Stimulated activated CD8-positive, alpha-beta memory T cell treated with anti-CD3 and anti-CD28 coated beads, Interleukin-15, amount 100 ng/mL, for 4 hours (primary cell): Measurements from ENCODE around the gene PTDSS2.
"Not testable (repeated sequence)": the region's sequence is repeated elsewhere in the genome, so short reads cannot be mapped to it uniquely, and the experiment has no call there.

Experiments used
- DNase-seq, 2 donors: peaks; one replicate each; pipeline ENCODE4 v3.0.0-alpha.2; 2020; ENCODE audit warnings: low read depth in 2 of 2

Gene PTDSS2

DNA sequence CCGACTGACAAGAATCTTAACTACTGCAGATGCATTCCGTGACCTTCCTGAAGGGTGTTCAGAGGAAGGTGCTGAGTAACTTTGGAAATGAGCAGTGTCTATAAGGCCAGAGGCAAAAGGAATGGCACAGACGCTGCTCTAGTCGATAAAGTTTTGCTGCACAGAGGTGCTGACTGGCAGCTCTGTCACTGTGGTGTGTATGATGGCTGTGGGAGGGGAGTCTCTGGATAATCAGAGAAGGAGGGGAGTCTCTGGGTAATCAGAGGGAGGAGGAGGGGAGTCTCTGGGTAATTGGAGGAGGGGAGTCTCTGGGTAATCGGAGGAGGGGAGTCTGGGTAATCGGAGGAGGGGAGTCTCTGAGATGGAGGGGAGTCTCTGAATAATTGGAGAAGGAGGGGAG lies 18.4 kb downstream of the PTDSS2 start:
- no peak for DNase-seq

DNA sequence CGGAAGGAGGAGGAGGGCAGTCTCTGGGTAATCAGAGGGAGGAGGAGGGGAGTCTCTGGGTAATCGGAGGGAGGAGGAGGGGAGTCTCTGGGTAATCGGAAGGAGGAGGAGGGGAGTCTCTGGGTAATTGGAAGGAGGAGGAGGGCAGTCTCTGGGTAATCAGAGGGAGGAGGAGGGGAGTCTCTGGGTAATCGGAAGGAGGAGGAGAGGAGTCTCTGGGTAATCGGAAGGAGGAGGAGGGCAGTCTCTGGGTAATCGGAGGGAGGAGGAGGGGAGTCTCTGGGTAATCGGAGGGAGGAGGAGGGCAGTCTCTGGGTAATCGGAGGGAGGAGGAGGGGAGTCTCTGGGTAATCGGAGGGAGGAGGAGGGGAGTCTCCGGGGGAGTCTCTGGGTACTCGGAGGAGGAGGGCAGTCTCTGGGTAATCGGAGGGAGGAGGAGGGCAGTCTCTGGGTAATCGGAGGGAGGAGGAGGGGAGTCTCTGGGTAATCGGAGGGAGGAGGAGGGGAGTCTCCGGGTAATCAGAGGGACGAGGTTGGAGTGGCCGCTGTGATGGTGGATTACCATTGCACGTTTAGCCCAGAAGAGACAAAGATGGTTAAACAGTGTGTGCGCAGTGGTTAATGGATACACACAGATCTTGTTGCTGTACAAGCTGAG lies 19.1 kb downstream of the PTDSS2 start:
- DNase-seq, result not testable (repeated sequence)

DNA sequence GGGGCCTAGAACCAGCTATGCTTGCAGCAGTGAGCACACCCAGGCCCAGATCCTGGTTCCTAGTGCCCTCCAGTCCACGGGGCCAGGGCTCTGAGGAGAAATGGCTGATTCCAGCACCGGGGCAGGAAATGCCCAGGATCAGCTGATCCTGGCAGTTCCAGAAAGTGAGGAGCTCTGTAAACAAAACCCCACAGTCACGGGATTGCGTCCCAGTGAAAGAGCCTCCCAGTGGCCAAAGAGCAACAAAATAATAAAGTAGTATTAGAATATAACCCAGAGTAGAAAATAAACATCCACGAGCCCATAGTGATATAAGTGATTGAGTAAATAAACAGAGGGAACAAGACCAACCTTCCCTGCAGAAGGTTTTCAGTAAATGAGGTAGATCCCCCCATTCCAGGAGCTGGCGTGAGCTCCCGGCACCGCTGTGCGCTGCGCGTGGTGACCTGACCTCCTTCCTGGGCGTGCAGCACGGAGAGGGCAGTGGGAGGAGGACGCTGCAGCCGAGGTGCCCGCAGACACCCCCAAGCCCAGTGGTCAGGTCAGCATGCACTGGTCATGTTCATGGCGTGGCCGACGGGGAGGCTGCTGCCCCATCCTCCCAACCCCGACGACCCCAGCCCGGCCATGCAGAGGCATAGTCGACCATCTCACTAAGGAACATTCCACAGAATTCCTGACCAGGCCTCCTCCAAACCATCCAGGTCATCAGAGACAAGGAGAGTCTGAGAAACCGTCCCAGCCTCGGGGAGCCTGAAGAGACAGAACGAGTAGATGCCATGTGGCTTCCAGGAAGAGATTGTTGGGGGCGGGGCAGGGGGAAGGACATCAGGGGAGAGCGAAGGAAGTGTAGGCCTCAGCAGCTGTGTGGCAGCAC lies 19.8 kb downstream of the PTDSS2 start:
- DNase-seq, result no peak

DNA sequence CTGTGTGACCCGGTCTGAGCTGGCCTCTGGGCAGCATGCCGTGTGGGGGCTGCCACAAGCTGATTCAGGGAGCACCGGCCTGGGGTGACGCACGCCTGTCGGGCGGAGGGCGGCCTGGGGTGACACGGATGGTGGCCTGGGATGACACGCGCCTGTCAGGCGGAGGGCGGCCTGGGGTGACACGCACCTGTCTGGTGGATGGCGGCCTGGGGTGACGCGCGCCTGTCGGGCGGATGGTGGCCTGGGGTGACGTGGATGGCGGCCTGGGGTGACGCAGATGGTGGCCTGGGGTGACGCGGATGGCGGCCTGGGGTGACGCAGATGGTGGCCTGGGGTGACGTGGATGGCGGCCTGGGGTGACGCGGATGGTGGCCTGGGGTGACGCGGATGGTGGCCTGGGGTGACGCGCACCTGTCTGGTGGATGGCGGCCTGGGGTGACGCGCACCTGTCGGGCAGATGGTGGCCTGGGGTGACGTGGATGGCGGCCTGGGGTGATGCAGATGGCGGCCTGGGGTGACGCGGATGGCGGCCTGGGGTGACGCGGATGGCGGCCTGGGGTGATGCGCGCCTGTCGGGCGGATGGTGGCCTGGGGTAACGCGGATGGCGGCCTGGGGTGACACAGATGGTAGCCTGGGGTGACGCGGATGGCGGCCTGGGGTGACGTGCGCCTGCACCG lies 21.5 kb downstream of the PTDSS2 start:
- no peak for DNase-seq

DNA sequence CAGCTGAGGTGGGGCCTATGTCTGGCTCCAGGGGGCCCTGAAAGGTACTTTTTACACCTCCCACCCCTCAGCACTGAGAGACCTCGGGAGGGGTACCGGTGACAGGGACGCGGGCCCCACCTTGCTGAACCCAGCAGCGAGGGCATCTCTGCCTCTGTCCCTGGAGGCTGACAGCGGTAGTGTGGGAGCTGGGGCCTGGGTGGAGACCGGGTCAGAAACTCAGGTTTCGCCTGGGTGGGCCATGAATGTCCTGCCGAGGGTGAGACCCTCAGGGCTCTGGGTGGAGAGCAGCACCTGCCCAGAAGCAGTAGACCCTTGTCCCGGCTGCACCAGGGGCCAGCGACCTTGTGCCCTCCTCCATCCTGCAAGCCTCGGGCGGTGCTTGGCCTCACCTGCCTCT lies 22.2 kb downstream of the PTDSS2 start:
- no peak for DNase-seq

DNA sequence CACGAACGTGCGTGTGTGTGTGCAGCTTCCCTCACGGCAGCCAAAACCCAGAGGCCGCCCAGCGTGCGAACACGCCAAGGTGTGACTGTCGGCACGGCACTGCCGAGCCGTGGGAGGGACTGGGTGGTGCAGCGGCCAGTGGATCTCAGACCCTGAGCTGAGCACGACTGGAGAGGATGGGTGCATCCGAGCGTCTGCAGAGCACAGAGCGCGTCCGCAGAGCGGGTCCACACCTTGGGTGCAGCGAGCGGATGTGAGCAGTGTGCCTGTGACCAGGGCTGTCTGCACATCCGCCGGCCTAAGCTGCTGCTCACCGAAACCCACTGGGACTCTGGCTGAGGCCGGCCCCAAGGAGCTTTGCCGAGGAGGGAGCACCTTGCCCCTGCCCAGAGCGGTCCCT lies 22.7 kb downstream of the PTDSS2 start:
- DNase-seq, result no peak

DNA sequence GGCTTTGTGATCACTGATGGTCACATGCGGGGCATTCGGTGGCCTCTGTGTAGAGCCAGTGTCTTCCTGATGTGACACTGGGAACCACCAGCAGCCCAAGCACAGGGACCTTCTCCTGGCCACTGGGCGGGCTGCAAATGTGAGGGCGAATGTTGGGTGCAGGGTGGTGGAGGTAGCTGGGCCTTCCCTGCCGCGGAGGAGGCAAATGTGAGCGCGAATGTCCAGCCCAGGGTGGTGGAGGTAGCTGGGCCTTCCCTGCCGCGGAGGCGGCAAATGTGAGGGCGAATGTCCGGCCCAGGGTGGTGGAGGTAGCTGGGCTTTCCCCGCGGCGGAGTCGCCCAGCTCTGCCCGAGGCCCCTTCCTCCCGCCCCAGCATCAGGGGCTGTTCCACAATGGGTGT lies 23.3 kb downstream of the PTDSS2 start:
- no peak for DNase-seq

DNA sequence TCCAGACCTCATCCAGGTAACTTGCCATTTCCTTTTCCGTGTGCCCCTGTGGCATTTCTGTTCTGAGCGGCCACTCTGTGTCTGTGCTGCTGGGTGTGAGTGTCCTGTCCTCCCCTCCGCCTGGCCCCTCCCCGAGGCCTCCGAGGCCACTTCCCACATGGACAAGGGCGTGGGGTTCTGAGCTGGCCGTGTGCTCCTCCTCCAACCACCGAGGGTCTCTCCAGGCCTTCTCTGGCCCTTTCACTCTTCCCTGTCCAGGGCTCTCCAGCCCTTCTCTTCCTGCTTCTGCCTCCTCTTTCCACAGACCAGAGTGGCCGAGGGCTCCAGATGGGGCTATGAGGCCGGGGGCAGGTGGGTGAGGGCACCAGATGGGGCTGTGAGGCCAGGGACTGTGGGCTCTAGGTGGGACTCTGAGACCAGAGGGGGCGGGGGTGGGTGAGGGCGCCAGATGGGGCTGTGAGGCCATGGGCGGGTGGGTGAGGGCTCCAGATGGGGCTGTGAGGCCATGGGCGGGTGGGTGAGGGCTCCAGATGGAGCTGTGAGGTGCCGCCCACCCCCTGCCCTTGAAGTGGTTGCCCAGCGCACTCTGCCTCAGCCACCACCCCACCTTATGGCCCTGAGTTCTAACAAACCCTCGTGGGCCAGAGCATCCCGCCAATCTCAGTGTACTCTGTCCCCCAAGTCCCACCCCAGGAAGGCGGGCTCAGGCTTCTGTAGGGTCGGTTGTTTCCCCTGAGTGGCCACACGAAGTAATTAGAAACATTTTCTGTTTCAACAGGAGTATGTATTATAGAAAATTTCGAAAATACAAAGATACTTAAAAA lies 24.1 kb downstream of the PTDSS2 start:
- DNase-seq, result no peak

DNA sequence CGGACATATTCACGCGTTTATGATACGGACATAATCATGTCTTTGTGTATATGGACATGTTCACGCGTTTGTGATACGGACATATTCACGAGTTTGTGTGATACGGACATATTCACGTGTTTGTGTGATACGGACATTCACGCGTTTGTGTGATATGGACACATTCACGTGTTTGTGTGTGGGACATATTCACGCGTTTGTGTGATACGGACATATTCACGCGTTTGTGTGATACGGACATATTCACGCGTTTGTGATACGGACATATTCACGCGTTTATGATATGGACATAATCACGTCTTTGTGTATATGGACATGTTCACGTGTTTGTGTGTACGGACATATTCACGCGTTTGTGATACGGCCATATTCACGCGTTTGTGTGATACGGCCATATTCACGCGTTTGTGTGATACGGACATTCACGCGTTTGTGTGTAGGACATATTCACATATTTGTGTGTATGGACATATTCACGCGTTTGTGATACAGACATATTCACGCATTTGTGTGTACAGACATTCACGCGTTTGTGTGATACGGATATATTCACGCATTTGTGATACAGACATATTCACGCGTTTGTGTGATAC lies 24.9 kb downstream of the PTDSS2 start:
- DNase-seq, result no peak

DNA sequence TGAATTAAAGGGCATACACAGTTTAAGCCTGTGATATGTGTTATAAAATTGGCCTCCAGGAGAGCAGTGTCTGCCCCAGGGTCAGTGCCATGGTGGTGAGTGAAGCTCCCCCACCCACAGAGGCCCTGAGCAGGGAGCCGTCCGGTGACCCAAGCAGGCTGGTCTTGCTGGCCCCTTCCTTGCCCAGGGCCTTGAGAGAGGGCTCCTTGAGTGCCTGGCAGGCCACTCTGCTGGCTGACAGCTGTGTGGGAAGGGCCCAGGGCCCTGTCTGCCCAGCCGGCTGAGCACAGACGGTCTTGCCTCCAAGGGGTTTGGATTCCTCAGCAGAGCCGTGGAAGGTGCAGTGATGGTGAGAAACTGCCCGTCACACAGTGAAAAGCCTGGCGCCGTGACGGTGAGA lies 25.9 kb downstream of the PTDSS2 start:
- no peak for DNase-seq

DNA sequence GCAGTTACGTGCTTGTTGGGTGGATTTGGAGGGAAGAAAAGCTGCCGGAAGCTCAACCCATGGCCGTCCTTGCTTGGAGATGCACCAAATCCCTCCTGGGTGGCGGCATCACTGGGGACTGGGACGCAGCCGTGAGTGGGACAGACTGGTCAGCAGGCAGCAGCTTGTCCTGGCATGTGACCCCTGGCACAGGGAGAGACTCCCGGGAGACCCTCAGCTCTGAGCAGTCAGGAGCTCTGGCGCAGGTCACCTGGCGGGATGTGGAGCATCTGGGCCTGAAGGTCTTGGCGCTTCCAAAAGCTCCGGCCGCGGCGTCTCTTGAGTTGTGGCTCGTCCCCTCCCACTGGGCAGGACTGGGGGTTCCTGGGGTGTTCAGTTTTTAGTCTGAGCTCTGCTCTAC lies 26.3 kb downstream of the PTDSS2 start:
- no peak for DNase-seq

DNA sequence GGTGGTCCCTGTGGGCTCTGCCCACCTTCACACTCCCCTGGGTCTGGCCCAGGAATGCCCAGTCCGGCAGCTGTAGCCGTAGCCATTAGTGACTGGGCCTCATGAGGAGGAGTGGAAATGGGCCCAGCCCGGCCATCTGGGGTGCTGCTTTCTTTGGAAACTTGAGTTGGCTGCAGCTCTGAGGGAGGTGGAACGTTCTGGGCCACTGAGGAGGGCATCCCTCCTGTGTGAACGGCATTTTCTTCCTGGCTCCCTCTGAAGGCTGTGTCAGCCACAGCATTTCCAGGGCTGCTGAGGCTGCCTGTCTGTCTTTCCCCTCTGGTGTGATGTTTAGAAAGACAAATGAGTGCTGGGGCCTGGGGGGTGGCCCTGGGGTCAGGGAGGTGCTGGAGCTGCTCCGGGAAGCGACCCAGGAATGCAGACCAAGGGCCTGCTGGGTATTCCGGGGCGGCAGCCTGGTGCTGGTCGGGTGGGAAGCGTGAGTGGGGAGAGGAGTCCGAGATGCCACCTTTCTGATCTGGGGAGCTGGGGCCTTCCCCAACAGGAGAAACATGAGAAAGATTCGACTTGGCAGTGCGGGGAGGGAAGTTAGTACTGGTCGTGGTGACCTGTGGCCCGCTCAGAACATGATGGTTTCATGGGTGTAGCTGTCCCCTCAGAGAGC lies 27.1 kb downstream of the PTDSS2 start:
- DNase-seq, result no peak

DNA sequence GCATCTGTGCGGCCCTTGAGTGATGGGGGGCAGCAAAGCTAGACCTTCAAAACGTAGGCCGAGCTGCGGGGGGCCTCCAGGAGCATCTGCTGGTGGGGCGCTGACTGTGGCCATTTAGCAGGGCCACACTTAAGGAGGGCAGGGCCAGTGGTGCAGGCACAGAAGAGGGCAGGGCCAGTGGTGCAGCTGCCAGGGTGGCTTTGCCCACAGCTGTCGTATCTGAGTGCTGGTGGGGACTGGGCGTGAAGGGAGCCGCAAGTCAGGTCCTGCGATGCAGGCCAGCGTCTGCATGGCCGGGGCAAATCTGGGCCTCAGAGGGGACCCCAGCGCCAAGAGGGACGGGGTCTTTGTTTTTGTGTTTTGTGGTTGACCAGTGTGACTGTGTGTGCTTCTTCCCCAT lies 29.2 kb downstream of the PTDSS2 start:
- no peak for DNase-seq

DNA sequence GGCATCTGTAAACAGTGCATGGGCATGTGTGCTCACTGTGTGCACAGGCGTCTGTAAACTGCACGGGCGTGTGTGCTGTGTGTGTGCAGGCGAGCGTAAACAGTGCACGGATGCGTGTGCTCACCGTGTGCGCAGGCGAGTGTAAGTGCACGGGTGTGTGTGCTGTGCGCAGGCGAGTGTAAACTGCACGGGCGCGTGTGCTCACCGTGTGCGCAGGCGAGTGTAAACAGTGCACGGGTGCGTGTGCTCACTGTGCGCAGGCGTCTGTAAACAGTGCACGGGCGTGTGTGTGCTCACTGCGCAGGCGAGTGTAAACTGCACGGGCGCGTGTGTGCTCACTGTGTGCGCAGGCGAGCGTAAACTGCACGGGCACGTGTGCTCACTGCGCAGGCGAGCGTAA lies 34.5 kb downstream of the PTDSS2 start:
- no peak for DNase-seq

DNA sequence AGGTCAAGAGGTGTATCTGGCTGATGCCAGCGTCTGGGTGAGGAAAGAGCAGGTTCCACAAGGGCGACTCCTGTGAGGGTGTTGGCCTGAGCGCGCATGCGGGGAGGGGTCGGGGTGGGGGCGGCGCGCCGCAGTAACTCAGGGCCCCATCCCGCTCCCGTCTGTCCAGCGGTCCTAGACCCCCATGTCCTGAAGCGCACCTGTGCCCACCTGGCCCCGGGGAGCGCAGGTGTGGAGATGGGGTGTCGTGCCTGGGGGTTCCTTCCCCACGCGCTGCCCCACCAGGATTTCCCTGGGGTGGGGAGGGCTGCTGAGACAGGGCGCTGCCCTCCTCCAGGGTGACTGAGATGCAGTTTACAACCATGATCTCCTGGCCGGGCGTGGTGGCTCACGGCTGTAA lies 36.1 kb downstream of the PTDSS2 start:
- DNase-seq, result no peak

DNA sequence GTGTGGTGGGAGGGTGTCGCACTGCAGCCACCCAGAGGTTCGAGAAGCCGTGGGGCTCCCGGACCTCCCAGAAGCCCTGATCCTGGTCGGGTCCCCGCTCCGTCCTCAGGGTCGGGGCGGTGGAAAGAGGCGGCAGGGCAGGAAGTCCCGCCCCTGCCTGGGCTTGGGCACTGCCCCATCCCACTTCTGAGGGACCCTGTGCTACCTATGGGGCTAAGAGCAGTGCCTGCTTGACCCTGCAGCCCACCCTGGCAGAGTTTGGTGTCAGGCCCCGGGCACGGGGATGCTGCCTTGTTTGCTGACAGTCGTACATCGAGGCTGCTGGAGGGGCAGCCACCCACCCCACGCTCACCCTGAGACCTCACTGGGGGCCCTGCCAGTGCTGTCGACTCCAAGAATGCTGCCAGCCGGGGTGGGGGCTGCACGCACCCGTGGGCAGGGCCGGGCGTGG lies 37.5 kb downstream of the PTDSS2 start:
- DNase-seq, result no peak

DNA sequence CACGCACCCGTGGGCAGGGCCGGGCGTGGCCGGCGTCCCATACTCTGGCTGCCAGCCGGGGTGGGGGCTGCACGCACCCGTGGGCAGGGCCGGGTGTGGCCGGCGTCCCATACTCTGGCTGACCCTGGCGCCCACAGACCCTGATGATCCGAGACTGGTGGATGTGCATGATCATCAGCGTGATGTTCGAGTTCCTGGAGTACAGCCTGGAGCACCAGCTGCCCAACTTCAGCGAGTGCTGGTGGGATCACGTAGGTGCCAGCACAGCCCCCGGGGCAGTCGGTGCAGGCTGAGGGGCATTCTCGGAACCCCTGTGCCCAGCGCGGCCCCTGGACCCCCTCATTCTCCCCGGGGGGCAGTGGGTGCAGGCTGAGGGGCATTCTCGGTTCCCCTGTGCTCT lies 38.0 kb downstream of the PTDSS2 start:
- no peak for DNase-seq

DNA sequence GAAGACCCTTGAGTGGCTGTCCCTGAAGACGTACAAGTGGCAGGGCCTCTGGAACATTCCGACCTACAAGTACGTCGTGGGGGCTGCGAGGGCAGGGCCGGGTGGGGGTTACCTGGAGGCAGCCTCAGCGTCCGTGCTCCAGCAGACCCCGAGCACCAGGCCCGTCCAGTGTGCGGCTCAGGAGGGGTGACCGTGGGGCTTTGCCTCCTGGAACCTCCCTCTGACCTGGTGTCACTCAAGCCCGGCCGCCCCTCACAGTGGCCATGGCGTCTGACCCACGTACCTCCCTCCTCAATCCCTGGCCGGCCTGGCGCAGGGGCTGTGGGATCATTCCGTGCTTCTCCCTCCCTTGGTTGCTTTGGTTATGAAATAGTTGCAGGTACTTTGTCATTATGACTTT lies 38.5 kb downstream of the PTDSS2 start:
- no peak for DNase-seq

DNA sequence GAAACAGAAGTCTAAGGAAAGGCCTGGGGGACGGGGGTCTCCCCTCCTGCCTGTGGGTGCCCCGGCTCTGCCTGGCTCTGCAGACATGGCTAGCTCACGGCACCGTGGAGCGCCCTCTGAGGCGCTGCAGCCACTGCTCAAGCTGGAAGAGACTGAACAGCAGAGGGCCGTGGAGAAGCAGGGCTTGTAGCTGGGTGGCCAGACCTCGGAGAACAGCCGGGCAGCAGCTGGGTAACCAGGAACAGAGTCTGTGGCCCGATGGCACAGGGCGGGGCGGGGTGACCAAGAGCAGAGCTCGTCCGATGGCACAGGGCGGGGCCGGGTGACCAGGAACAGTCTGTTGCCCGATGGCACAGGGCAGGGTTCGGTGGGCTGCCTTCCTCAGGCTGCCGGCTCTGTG lies 38.9 kb downstream of the PTDSS2 start:
- DNase-seq, result no peak

DNA sequence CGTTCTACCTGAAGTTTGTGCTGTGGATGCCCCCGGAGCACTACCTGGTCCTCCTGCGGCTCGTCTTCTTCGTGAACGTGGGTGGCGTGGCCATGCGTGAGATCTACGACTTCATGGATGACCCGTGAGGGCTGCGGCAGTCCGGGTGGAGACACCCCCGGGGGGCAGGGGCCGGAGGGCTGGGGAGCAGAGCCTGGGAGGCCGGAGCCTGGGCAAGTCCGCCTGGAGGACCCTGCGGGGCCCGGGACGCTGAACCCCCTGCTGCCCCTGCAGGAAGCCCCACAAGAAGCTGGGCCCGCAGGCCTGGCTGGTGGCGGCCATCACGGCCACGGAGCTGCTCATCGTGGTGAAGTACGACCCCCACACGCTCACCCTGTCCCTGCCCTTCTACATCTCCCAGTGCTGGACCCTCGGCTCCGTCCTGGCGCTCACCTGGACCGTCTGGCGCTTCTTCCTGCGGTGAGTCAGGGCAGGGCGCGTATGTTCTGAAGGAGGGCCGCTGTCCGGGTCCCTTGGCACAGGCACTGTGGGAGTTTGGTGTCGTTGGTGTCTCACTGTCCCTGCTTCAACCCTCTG lies 39.6 kb downstream of the PTDSS2 start:
- DNase-seq, result no peak
